Sigmoid colon (tissue), 4 donors: Measurements from ENCODE around the gene ACTR10.

Experiments
- POLR2AphosphoS5 ChIP-seq, 4 donors: sonication (generic); formaldehyde crosslinking; IDR thresholded peaks; one replicate each; pipeline ENCODE4 v1.6.1; 2017; ENCODE audit warnings: antibody characterized with exemption in 4 of 4
- TF ChIP-seq, protein P1 (sequence below), 4 experiments: fragments of 450-650 bp in 3 of 4; fragments of 200-600 bp in 1 of 4; IDR thresholded peaks; one replicate each; pipeline ENCODE4 v1.5.1; 2016 to 2019; ENCODE audit warnings: antibody characterized with exemption in 4 of 4, mild to moderate bottlenecking in 3 of 4, moderate library complexity in 2 of 4

DNA sequence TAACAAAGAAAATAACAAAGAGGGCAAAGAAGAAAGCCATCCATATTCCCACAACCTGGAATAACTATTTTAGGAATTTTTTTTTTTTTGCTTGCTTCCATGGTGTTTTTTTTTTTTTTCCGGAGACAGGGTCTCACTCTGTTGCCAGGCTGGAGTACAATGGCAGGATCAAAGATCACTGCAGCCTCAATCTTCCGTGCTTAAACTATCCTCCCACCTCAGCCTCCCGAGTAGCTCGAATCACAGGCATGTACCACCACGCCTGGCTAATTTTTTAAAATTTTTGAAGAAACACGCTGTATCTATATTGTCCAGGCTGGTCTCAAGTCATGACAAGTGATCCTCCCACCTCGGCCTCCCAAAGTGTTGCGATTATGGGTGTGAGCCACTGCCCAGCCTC is 78.2 kb downstream of the ACTR10 start:
- TF ChIP-seq, protein P1, sequence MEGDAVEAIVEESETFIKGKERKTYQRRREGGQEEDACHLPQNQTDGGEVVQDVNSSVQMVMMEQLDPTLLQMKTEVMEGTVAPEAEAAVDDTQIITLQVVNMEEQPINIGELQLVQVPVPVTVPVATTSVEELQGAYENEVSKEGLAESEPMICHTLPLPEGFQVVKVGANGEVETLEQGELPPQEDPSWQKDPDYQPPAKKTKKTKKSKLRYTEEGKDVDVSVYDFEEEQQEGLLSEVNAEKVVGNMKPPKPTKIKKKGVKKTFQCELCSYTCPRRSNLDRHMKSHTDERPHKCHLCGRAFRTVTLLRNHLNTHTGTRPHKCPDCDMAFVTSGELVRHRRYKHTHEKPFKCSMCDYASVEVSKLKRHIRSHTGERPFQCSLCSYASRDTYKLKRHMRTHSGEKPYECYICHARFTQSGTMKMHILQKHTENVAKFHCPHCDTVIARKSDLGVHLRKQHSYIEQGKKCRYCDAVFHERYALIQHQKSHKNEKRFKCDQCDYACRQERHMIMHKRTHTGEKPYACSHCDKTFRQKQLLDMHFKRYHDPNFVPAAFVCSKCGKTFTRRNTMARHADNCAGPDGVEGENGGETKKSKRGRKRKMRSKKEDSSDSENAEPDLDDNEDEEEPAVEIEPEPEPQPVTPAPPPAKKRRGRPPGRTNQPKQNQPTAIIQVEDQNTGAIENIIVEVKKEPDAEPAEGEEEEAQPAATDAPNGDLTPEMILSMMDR (IDR thresholded peaks at IDR 0.05) = no peak
- TF ChIP-seq POLR2AphosphoS5 (IDR thresholded peaks at IDR 0.05) = no peak
